Caco-2 (cell line): ENCODE measurements around the gene DDIAS. TPM values are rescaled to one million over a fixed set of nuclear protein-coding genes. Genes with fewer than 3 reads are reported as not detected.

Experiments used
- BruUV-seq: library from RNA; stranded (reverse); fragments of 400-500 nt; replicated peaks from 2 replicates; lab custom pipeline; 2021; lab: Mats Ljungman, UMichigan
- CTCF ChIA-PET: fragments of 300-600 bp; sonication (Branson Sonifier 250); formaldehyde crosslinking; loops from one replicate; lab custom pipeline; 2022; ENCODE audit warnings: antibody characterized with exemption; lab: Charles Lee
- POLR2A ChIA-PET: fragments of 300-600 bp; sonication (Branson Sonifier 250); formaldehyde crosslinking; loops from one replicate; lab custom pipeline; 2022; ENCODE audit warnings: antibody characterized with exemption; lab: Charles Lee
- DNase-seq, 2 experiments: peaks; one replicate each; pipeline versions ENCODE4 v3.0.0 to v3.0.0-alpha.2; 2020 to 2022
- H3K27me3 ChIP-seq: replicated peaks from 2 replicates; pipeline ENCODE4 v1.6.0; 2011; ENCODE audit warnings: low read length; ENCODE audit not compliant: control insufficient read depth, insufficient read depth
- H3K36me3 ChIP-seq: 2 replicates; pipeline ENCODE4 v1.5.1; 2011; ENCODE audit warnings: low read length; ENCODE audit not compliant: control insufficient read depth, insufficient read depth
- H3K4me1 ChIP-seq: fragments of 250-450 bp; sonication (Bioruptor Pico); 2 replicates; pipeline ENCODE4 v1.5.1; 2020; ENCODE audit warnings: mild to moderate bottlenecking
- H3K4me3 ChIP-seq: 2 replicates; pipeline ENCODE4 v1.5.1; 2011; ENCODE audit warnings: low read depth, mild to moderate bottlenecking, control low read depth, low read length
- H3K9me3 ChIP-seq: fragments of 250-450 bp; sonication (Bioruptor Pico); 2 replicates; pipeline ENCODE4 v1.5.1; 2020; ENCODE audit warnings: mild to moderate bottlenecking, moderate library complexity
- H3K27ac Mint-ChIP-seq: one replicate; pipeline ENCODE4 v1.8.0; 2022; ENCODE audit warnings: mixed read lengths; ENCODE audit not compliant: unreplicated experiment
- H3K27me3 Mint-ChIP-seq: one replicate; pipeline ENCODE4 v1.8.0; 2022; ENCODE audit warnings: mixed read lengths; ENCODE audit not compliant: insufficient read depth, unreplicated experiment
- H3K36me3 Mint-ChIP-seq: one replicate; pipeline ENCODE4 v1.8.0; 2022; ENCODE audit warnings: mild to moderate bottlenecking, mixed read lengths; ENCODE audit not compliant: insufficient read depth, unreplicated experiment
- H3K4me1 Mint-ChIP-seq: one replicate; pipeline ENCODE4 v1.8.0; 2022; ENCODE audit warnings: low read depth, mixed read lengths; ENCODE audit not compliant: unreplicated experiment
- H3K4me3 Mint-ChIP-seq: one replicate; pipeline ENCODE4 v1.8.0; 2022; ENCODE audit warnings: mild to moderate bottlenecking, moderate library complexity, mixed read lengths; ENCODE audit not compliant: unreplicated experiment
- H3K9me3 Mint-ChIP-seq: one replicate; pipeline ENCODE4 v1.8.0; 2022; ENCODE audit warnings: mixed read lengths; ENCODE audit not compliant: unreplicated experiment
- intact Hi-C: fragments of 100-400 bp; cut with micrococcal nuclease; formaldehyde crosslinking; loops from one replicate; pipeline ENCODE4 v1.10.0; 2022; ENCODE audit not compliant: unreplicated experiment
- total RNA-seq: library from RNA; stranded (reverse); gene quantifications from 2 replicates; pipeline ENCODE4 v1.2.3, GENCODE V29; 2022
- TF ChIP-seq, protein P1 (sequence below), 2 experiments: fragments of 200-600 bp in 1 of 2; IDR thresholded peaks; 1 replicate in 1 of 2; 2 replicates in 1 of 2; pipeline versions ENCODE4 v1.5.1 to v1.8.0; 2011 to 2022; ENCODE audit warnings: antibody characterized with exemption in 1 of 2, control low read depth in 1 of 2, inconsistent platforms in 1 of 2, low read depth in 1 of 2, low read length in 1 of 2, mild to moderate bottlenecking in 1 of 2, moderate library complexity in 1 of 2; ENCODE audit not compliant: insufficient read depth in 1 of 2, severe bottlenecking in 1 of 2, unreplicated experiment in 1 of 2

Gene DDIAS
- total RNA-seq, 1 experiment from 2014 or later = 22.0 TPM

DNA sequence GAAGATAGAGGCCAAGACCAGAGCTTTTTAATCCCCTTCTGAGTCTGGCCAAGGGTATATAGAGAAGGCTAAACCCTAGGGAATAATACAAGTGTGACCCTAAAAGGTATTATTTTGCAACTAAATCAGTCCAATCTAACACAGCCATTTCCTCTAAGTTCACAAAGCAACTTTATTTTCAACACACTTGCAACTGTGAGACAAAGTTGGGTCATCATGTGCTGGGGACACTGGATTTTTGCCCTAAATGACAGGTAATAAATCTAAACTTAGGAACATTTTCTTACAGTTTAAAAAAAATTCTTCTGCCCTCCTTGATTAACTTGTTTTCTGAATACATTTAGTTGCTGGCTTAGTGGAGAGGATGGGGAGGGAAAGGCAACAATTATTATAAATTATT, 78.3 kb downstream of the DDIAS start:
- no TSS peak for BruUV-seq
- Mint-ChIP-seq H3K4me3 (no peak overlapping the region), H3K27ac (no peak overlapping the region), H3K36me3 (no peaks in the 10 kb centered on the region), H3K27me3 (no peaks in the 10 kb centered on the region), H3K9me3 (no peaks in the 10 kb centered on the region), H3K4me1 (peaks cover 12% of the 10 kb centered on the region)
- POLR2A ChIA-PET = no interaction called here
- no peak for DNase-seq
- Histone ChIP-seq H3K36me3 (no peaks in the 10 kb centered on the region), H3K4me1 (peaks cover 13% of the 10 kb centered on the region), H3K27me3 (no peaks in the 10 kb centered on the region), H3K9me3 (no peaks in the 10 kb centered on the region), H3K4me3 (no peak overlapping the region)
- intact Hi-C loops = no loop called here
- TF ChIP-seq, protein P1, sequence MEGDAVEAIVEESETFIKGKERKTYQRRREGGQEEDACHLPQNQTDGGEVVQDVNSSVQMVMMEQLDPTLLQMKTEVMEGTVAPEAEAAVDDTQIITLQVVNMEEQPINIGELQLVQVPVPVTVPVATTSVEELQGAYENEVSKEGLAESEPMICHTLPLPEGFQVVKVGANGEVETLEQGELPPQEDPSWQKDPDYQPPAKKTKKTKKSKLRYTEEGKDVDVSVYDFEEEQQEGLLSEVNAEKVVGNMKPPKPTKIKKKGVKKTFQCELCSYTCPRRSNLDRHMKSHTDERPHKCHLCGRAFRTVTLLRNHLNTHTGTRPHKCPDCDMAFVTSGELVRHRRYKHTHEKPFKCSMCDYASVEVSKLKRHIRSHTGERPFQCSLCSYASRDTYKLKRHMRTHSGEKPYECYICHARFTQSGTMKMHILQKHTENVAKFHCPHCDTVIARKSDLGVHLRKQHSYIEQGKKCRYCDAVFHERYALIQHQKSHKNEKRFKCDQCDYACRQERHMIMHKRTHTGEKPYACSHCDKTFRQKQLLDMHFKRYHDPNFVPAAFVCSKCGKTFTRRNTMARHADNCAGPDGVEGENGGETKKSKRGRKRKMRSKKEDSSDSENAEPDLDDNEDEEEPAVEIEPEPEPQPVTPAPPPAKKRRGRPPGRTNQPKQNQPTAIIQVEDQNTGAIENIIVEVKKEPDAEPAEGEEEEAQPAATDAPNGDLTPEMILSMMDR (IDR thresholded peaks at IDR 0.05; ENCODE audit: insufficient read depth in 1 of 2, low read depth in 1 of 2, low read length in 1 of 2, severe bottlenecking in 1 of 2, unreplicated experiment in 1 of 2) = no peak
- CTCF ChIA-PET = interaction anchor here (1.2 kb wide), 1 partner anchor 27 kb away, joined by 3 read pairs; no protein-coding TSS in a partner anchor

DNA sequence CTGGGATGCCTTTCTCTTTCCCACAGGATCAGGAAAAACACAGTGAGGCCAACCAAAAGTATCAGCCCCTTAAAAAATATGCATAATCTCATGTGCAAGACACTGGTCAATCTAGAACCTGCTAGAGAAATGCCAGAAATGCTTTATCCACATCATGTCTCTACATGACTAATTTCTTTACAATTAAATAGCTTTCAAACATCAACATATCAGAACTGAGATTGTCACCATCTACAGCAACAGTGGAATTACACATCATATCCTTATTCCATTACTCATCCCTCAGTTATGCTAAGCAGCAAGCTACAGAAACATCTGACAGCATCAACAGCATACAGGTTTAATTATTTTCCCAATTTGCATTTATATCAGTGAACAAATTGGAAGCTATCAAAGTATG, 78.8 kb downstream of the DDIAS start:
- Mint-ChIP-seq H3K36me3 (no peaks in the 10 kb centered on the region), H3K27ac (no peak overlapping the region), H3K27me3 (no peaks in the 10 kb centered on the region), H3K4me1 (peaks cover 12% of the 10 kb centered on the region), H3K4me3 (no peak overlapping the region), H3K9me3 (no peaks in the 10 kb centered on the region)
- Histone ChIP-seq H3K4me3 (no peak overlapping the region), H3K27me3 (no peaks in the 10 kb centered on the region), H3K4me1 (peaks cover 10% of the 10 kb centered on the region), H3K9me3 (no peaks in the 10 kb centered on the region), H3K36me3 (no peaks in the 10 kb centered on the region)
- TF ChIP-seq, protein P1 (IDR thresholded peaks at IDR 0.05; ENCODE audit: insufficient read depth in 1 of 2, low read depth in 1 of 2, low read length in 1 of 2, severe bottlenecking in 1 of 2, unreplicated experiment in 1 of 2) = no peak
- BruUV-seq = no TSS peak
- ChIA-PET CTCF (interaction anchor here (1.2 kb wide), 1 partner anchor 26 kb away, joined by 3 read pairs; no protein-coding TSS in a partner anchor), POLR2A (no interaction called here)
- DNase-seq = no peak
- intact Hi-C loops = no loop called here

DNA sequence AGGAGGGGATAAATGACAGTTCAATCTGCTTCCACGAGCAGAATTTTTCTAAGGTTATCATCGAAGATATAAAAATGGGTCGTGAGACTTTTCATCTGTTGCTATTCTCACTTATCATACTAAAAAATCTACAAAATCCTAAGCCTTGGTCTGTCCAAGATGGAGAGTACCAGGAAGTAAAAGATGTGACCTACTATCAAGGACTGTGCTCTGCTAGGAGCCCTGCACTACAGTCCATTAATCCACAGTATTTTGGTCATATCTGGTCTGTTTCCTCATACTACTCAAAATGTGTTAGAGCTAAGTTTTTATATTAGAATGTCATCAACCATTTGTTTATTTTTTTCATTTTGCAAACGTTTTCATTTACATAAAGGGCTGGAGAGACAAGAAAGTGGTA, 79.4 kb downstream of the DDIAS start:
- POLR2A ChIA-PET = no interaction called here
- intact Hi-C loops = no loop called here
- Histone ChIP-seq H3K27me3 (no peaks in the 10 kb centered on the region), H3K36me3 (no peaks in the 10 kb centered on the region), H3K4me1 (peaks cover 4% of the 10 kb centered on the region), H3K9me3 (no peaks in the 10 kb centered on the region), H3K4me3 (no peak overlapping the region)
- Mint-ChIP-seq H3K27me3 (no peaks in the 10 kb centered on the region), H3K9me3 (no peaks in the 10 kb centered on the region), H3K4me3 (no peak overlapping the region), H3K4me1 (peaks cover 12% of the 10 kb centered on the region), H3K27ac (no peak overlapping the region), H3K36me3 (no peaks in the 10 kb centered on the region)
- TF ChIP-seq, protein P1 (IDR thresholded peaks at IDR 0.05; ENCODE audit: insufficient read depth in 1 of 2, low read depth in 1 of 2, low read length in 1 of 2, severe bottlenecking in 1 of 2, unreplicated experiment in 1 of 2) = no peak
- CTCF ChIA-PET = no interaction called here
- BruUV-seq = no TSS peak
- DNase-seq = no peak
